Endothelial cell (in vitro differentiated cells): ENCODE results near the gene SGCD. TPM values are rescaled to one million over a fixed set of nuclear protein-coding genes. Genes with fewer than 3 reads are reported as not detected.

Source experiments
- DNase-seq: peaks from one replicate; pipeline ENCODE4 v3.0.0; 2021; ENCODE audit warnings: low spot score
- H3K27ac Mint-ChIP-seq: one replicate; pipeline ENCODE4 v1.8.0; 2021; ENCODE audit warnings: mixed read lengths, inconsistent platforms; ENCODE audit not compliant: unreplicated experiment
- H3K27me3 Mint-ChIP-seq: one replicate; pipeline ENCODE4 v1.8.0; 2021; ENCODE audit warnings: mild to moderate bottlenecking, moderate library complexity, mixed read lengths, inconsistent platforms; ENCODE audit not compliant: unreplicated experiment
- H3K36me3 Mint-ChIP-seq: one replicate; pipeline ENCODE4 v1.8.0; 2021; ENCODE audit warnings: mild to moderate bottlenecking, low read depth, mixed read lengths, inconsistent platforms; ENCODE audit not compliant: unreplicated experiment
- H3K4me1 Mint-ChIP-seq: one replicate; pipeline ENCODE4 v1.8.0; 2021; ENCODE audit warnings: mild to moderate bottlenecking, mixed read lengths, inconsistent platforms; ENCODE audit not compliant: unreplicated experiment
- H3K4me3 Mint-ChIP-seq: one replicate; pipeline ENCODE4 v1.8.0; 2021; ENCODE audit warnings: mild to moderate bottlenecking, mixed read lengths, inconsistent platforms; ENCODE audit not compliant: unreplicated experiment
- H3K9me3 Mint-ChIP-seq: one replicate; pipeline ENCODE4 v1.8.0; 2021; ENCODE audit warnings: mixed read lengths, inconsistent platforms; ENCODE audit not compliant: unreplicated experiment
- CTCF ChIP-seq: fragments of 200-600 bp; sonication (generic); IDR thresholded peaks from one replicate; pipeline ENCODE4 v1.5.0; 2021; ENCODE audit warnings: antibody characterized with exemption; ENCODE audit not compliant: unreplicated experiment
- total RNA-seq: library from RNA; stranded (reverse); fragmentation: NEBNext Ultra II Directional; extraction: Animal tissue kit (Norgen Biotek cat#: 25700); gene quantifications from one replicate; pipeline ENCODE4 v1.2.1, GENCODE V29; 2021; ENCODE audit not compliant: unreplicated experiment

Gene SGCD
- total RNA-seq, 1 donor from 2014 or later, result 1.2 TPM

GRCh38 chr5:156339139-156339841 is 12.3 kb downstream of the SGCD start:
- Mint-ChIP-seq H3K27ac (no peak overlapping the region), H3K9me3 (no peaks in the 10 kb centered on the region), H3K4me1 (no peaks in the 10 kb centered on the region)

DNA sequence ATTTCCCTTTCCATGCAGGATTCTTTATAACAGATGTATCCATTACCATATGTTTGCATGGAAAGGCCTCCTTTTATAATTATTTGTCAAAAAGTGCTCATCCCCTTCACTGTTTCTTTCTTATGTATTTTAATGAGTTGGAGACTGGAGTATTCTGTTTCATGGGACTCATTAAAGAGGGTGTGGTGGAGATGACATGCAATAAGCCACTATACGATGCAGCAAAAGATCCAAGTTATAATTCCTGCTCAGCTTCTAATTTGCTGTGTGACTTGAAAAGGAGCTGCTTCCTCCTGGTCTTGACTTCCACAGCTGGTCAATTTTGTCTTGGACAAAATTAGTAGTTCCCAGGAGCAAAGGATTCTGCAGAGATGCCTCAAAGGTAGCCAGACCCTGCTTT is 13.9 kb downstream of the SGCD start:
- TF ChIP-seq CTCF, result no peak
- DNase-seq, result no peak

More at GRCh38 chr5:156339139-156339841, 12.3 kb downstream of the SGCD start:
- no peaks in the 10 kb centered on the region for H3K27me3 Mint-ChIP-seq
- no peak for DNase-seq
- TF ChIP-seq CTCF, result no peak
- no peak overlapping the region for H3K4me3 Mint-ChIP-seq
- H3K36me3 Mint-ChIP-seq, result no peaks in the 10 kb centered on the region

DNA sequence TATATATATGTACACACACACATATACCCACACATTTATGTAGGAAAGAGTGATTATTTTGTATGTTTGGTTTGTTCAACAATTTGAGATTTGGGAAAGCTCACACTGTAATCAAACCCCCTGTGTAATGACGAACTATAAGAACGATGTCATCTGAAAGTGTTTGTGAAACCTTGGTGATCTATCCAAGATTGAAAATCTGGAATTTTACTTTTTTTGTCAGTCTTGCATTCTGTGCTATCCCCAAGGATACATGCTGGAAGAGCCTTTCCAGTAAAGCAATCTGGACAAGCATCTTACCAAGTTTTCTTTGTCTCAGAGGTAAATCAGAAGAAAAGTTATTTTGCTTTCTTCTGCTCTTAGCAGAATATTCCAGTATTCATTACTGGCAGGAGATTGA is 23.3 kb downstream of the SGCD start:
- Mint-ChIP-seq H3K27ac (no peak overlapping the region), H3K9me3 (no peaks in the 10 kb centered on the region), H3K36me3 (no peaks in the 10 kb centered on the region), H3K4me3 (no peak overlapping the region), H3K27me3 (no peaks in the 10 kb centered on the region), H3K4me1 (no peaks in the 10 kb centered on the region)
- no peak for DNase-seq
- TF ChIP-seq CTCF, result no peak

More for the DNA sequence above, 13.9 kb downstream of the SGCD start:
- Mint-ChIP-seq H3K36me3 (no peaks in the 10 kb centered on the region), H3K4me1 (no peaks in the 10 kb centered on the region), H3K9me3 (no peaks in the 10 kb centered on the region), H3K27me3 (no peaks in the 10 kb centered on the region), H3K27ac (no peak overlapping the region), H3K4me3 (no peak overlapping the region)

GRCh38 chr5:156351423-156351822 is 24.5 kb downstream of the SGCD start:
- no peak overlapping the region for H3K4me3 Mint-ChIP-seq
- no peak overlapping the region for H3K27ac Mint-ChIP-seq

More at GRCh38 chr5:156351423-156351822, 24.5 kb downstream of the SGCD start:
- H3K9me3 Mint-ChIP-seq, result no peaks in the 10 kb centered on the region
- no peaks in the 10 kb centered on the region for H3K36me3 Mint-ChIP-seq
- no peaks in the 10 kb centered on the region for H3K27me3 Mint-ChIP-seq
- no peak for TF ChIP-seq CTCF
- no peak for DNase-seq
- no peaks in the 10 kb centered on the region for H3K4me1 Mint-ChIP-seq
